ENCODE results near the gene HVCN1.
"Not testable (repeated sequence)": the region's sequence is repeated elsewhere in the genome, so short reads cannot be mapped to it uniquely, and the experiment has no call there.

HVCN1 gene

DNA sequence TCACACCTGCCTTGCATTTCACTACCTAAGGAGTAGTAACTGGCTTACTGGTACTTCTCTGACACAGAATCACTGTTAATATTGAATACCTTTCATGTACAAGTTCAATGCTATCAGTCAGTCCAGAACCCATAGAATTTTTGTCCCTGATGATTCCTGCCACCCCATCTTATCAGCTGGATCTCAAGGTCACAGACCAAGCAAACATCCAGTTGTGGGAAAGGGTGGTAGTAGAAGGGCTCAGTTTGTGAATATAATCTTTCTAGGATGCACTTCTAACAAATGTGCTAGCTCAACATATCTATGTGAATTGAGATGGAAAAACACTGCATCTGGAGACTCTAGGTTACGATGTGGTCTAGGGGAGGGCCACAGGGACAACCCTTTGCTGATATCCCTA, 39.7 kb upstream of the HVCN1 start:
- TF ChIP-seq, protein P1, sequence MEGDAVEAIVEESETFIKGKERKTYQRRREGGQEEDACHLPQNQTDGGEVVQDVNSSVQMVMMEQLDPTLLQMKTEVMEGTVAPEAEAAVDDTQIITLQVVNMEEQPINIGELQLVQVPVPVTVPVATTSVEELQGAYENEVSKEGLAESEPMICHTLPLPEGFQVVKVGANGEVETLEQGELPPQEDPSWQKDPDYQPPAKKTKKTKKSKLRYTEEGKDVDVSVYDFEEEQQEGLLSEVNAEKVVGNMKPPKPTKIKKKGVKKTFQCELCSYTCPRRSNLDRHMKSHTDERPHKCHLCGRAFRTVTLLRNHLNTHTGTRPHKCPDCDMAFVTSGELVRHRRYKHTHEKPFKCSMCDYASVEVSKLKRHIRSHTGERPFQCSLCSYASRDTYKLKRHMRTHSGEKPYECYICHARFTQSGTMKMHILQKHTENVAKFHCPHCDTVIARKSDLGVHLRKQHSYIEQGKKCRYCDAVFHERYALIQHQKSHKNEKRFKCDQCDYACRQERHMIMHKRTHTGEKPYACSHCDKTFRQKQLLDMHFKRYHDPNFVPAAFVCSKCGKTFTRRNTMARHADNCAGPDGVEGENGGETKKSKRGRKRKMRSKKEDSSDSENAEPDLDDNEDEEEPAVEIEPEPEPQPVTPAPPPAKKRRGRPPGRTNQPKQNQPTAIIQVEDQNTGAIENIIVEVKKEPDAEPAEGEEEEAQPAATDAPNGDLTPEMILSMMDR (IDR thresholded peaks at IDR 0.05; ENCODE audit: low read depth, low read length, missing control alignments), result no peak
- no peak overlapping the region for H3K4me3 ChIP-seq (replicated peaks; ENCODE audit: low read depth, low read length)
- no peak for DNase-seq (ENCODE audit: extremely low read depth, low read depth)

DNA sequence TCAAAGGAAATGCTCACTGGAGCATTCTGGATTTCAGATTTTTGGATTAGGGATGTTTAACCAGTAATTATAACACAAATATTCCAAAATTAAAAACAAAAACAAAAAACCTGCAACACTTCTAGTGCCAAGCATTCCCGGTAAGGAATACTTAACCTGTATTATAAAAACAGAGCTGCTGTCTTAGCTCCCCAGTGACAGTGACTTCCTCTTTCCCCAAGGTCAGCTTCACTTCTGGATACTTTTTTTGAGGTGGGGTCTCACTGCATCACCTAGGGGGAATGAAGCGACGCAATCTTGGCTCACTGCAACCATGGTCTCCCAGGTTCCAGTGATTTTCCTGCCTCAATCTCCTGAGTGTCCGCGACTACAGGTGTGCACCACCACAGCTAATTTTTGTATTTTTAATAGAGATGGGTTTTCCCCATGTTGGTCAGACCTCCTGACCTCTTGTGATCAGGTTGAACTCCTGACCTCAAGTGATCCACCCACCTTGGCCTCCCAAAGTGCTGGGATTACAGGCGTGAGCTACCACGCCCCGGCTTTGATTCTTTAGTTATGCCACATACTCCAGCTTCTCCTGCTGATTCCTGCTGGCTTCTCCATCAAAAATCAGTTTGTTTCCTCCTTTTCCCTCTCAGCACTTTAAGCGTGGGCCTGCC, 37.9 kb upstream of the HVCN1 start:
- TF ChIP-seq, protein P1 (IDR thresholded peaks at IDR 0.05; ENCODE audit: low read depth, low read length, missing control alignments), result no peak
- no peak for DNase-seq (ENCODE audit: extremely low read depth, low read depth)
- no peak overlapping the region for H3K4me3 ChIP-seq (replicated peaks; ENCODE audit: low read depth, low read length)

DNA sequence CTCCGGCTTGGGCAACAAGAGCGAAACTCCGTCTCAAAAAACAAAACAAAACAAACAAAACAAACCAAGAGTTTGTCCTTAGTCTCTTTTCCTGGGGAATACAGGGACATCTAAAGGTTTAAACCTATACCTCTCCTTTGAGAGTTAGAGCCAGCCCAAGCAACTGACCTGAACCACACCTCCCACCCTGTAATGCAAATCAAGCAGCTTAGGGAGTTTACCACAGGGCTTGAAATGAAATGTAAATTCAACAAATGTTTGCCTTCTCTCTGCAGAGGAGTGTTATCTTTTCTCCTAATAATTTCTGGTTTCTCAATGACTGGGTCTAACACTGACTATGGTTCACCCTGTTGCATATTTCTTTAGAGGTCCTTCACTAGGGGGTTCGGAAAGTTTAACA, 37.1 kb upstream of the HVCN1 start:
- no peak for DNase-seq (ENCODE audit: extremely low read depth, low read depth)
- TF ChIP-seq, protein P1 (IDR thresholded peaks at IDR 0.05; ENCODE audit: low read depth, low read length, missing control alignments), result no peak
- no peak overlapping the region for H3K4me3 ChIP-seq (replicated peaks; ENCODE audit: low read depth, low read length)

DNA sequence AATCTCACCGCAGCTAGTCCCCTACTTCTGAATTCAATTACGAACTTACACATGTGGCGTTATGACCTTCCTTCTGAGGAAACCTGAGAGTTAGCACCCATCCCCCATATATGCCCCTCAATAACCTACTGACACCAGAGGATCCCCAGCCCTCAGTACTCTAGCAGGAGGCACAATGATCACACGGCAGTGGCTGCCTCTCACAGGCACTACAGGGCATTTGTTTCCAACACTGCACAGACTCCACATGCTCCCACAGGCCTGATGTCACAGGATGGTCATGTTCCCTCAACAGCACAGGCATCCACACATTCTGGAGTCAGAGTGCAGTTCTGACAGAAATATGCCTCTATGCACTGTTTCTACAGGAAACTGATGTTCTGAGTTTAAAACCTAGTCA, 36.4 kb upstream of the HVCN1 start:
- TF ChIP-seq, protein P1 (IDR thresholded peaks at IDR 0.05; ENCODE audit: low read depth, low read length, missing control alignments), result no peak

DNA sequence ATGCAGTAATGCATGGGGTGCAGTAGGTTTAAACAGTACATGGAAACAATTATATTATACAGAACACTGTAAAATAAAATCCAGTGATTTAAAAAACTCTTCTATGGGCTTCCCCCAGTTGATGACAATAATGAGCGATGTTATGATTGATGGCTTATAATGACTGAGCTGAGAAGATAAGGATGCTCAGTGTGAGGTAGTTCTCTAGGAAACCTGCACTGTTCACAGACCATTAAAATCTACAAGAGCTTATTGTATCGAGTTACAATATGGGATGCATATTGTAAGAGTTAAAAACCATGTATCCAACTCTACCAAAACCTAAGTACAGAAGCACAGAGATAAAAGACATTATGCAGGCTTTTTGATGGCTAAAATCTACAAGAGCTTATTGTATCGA, 34.0 kb upstream of the HVCN1 start:
- not testable (repeated sequence) for DNase-seq (ENCODE audit: extremely low read depth, low read depth); H3K4me3 ChIP-seq (replicated peaks; ENCODE audit: low read depth, low read length)

More for the DNA sequence above, 36.4 kb upstream of the HVCN1 start:
- no peak overlapping the region for H3K4me3 ChIP-seq (replicated peaks; ENCODE audit: low read depth, low read length)
- no peak for DNase-seq (ENCODE audit: extremely low read depth, low read depth)

DNA sequence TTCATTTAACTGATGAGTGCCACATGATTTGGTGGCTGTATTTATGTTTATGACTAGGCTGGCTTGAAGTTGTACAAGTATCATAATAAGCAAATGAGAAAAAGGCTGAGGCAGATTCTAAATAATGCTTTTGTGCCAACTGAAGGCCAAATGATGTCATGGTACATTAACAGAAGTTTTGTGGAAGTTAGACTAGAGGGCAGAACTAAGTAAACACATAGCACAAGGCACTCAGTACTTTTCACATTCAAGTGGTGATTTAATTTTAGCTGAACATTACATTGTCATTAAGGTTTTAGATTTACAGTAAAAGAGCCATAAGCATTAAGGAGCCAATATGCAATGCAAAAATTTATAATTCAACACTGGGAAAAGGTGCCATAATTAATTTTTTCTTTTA, 32.7 kb upstream of the HVCN1 start:
- DNase-seq (ENCODE audit: extremely low read depth, low read depth), result no peak
- TF ChIP-seq, protein P1 (IDR thresholded peaks at IDR 0.05; ENCODE audit: low read depth, low read length, missing control alignments), result no peak
- no peak overlapping the region for H3K4me3 ChIP-seq (replicated peaks; ENCODE audit: low read depth, low read length)

DNA sequence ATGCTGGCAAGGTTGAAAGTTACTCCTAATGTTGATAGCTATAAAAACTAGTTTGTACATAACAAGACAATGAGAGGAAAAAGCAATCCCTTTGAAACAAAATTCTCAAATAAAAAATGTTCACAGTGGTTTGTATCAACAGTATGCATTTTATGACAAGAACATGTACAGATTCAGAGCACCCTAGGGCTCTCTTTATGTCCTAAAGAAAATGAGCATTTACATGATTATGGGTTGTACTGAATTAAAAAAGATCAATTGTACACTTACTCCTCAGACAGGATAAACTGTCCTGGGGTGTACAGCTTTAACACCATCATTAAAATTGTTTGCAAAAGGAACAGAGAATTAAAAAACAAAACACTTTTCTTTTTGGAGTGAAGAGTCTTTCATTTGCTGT, 31.6 kb upstream of the HVCN1 start:
- DNase-seq (ENCODE audit: extremely low read depth, low read depth), result no peak
- TF ChIP-seq, protein P1 (IDR thresholded peaks at IDR 0.05; ENCODE audit: low read depth, low read length, missing control alignments), result no peak
- H3K4me3 ChIP-seq (replicated peaks; ENCODE audit: low read depth, low read length), result no peak overlapping the region

Data from HFF-Myc (cell line).